Endometrial microvascular endothelial cells (primary cell): ENCODE results near the gene INS. TPM values are rescaled to one million over a fixed set of nuclear protein-coding genes. Genes with fewer than 3 reads are reported as not detected.
"Not testable (repeated sequence)": the region's sequence is repeated elsewhere in the genome, so short reads cannot be mapped to it uniquely, and the experiment has no call there.

ENCODE experiments used
- in situ Hi-C: cut with HindIII; loops from 2 replicates; pipeline ENCODE4 v1.10.0; 2017; ENCODE audit warnings: low sequenced_read_pairs, low pct_unique_long_range_greater_than_20kb; ENCODE audit errors: inconsistent ontology term
- total RNA-seq: library from RNA; depleted of rRNA; stranded (reverse); fragments of >200 nt; gene quantifications from one replicate; pipeline ENCODE4 v1.2.3, GENCODE V29; 2015; ENCODE audit errors: inconsistent ontology term

The INS gene
- total RNA-seq, 1 donor from 2014 or later, result not detected

GRCh38 chr11:2127482-2128129 is 33.4 kb downstream of the INS start:
- in situ Hi-C loops, result no loop called here

GRCh38 chr11:2126520-2127085 is 34.4 kb downstream of the INS start:
- in situ Hi-C loops, result no loop called here

- in situ Hi-C loops, result not testable (repeated sequence)
Measured at GRCh38 chr11:2124736-2125484, 36.1 kb downstream of the INS start.

GRCh38 chr11:2123628-2123960 is 37.4 kb downstream of the INS start:
- in situ Hi-C loops, result no loop called here

GRCh38 chr11:2122907-2123627 is 37.9 kb downstream of the INS start:
- in situ Hi-C loops, result no loop called here

- in situ Hi-C loops, result no loop called here
Measured at GRCh38 chr11:2122222-2122906, 38.6 kb downstream of the INS start.

DNA sequence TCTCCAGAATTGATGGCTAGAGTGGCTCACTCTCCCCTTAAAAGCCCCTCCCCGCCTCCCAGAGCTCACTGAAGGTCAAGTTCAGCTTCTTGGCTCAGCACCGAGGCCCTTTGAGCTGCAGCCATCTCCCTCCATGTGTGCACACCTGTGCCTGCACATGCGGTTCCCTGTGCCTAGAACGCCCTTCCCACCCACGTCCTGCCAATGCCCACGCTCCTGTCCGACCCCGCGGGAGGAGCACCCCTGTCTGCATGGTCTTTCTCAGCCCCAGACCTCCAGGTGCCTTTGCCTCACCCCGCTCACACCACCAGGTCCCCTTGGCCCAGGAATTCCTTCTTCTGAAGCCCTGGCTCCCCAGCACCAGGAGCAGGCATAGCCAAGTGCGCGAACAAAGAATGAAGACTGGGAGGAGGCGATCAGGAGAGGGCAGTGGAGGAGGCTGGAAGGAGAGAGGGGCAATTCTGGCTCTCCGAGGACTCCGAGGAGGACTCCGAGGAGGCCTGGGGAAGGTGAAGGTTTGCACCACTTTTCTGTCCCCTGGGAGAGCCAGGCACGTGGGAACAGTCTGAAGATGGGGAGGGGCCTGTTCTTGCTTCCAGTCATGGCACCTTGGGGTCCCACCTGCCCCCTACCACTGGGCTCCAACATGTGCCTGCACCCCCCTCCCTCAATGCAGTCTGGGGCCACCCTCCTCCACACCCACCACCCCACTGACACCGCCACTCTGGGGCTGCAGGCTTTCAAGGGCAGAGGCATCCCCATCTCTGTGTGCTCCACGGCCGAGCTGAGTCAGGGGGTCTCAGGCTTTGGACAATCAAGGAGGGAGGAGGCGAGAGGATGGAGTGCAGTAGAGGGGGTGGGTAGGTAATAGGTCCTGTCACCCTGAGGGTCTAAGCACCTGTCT is 39.5 kb downstream of the INS start:
- in situ Hi-C loops, result no loop called here

- in situ Hi-C loops, result no loop called here
Measured at GRCh38 chr11:2120359-2121100, 40.5 kb downstream of the INS start.

DNA sequence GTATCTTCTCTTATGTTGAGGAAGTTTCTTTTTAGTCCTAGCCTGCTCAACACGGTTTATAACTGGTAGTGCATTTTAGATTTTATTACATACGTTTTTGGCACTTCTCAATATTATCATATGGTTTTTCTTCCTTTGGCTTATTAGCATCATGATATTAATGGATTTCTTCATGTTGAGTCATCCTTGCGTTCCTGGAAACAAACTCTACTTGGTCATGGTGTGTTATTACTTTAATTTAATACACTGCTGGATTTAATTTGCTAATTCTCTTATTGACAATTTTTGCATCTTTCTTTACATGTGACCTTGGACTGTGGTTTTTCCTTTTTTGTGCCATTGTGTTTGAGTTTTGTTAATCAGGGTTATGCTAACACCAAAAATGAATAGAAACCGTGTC is 42.3 kb downstream of the INS start:
- in situ Hi-C loops, result no loop called here

DNA sequence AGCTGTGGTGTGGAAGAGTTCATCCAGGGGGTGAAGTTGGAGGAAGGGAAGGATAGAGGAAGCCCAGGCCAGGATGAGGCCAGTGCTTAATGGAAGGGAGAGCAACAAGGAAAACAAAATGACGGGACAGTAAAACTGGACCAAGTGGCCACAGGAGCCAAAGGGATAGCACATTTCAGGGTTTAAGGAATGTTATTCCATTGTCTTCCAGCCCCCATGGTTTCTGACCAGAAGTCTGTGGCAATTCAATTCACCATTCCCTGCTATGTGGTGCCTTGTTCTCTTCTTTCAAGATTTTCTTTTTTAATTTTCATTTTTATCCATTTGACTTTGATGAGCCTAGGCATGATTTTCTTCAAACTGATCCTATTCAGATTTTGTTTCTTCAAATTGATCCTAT is 44.3 kb downstream of the INS start:
- in situ Hi-C loops, result no loop called here

GRCh38 chr11:2115308-2115707 is 45.7 kb downstream of the INS start:
- in situ Hi-C loops, result no loop called here

GRCh38 chr11:2114430-2115241 is 46.4 kb downstream of the INS start:
- in situ Hi-C loops, result no loop called here

- in situ Hi-C loops, result no loop called here
Measured at GRCh38 chr11:2113776-2114175, 47.2 kb downstream of the INS start.

GRCh38 chr11:2110521-2110920 is 50.5 kb downstream of the INS start:
- in situ Hi-C loops, result no loop called here
